PFSK-1 (cell line): ENCODE data around the gene ISX.

Source experiments
- FOXP2 ChIP-seq: optimal IDR thresholded peaks from 2 replicates; pipeline ENCODE3; 2011; ENCODE audit warnings: borderline replicate concordance, control low read depth, inconsistent platforms; ENCODE audit not compliant: insufficient read depth; ENCODE audit errors: extremely low read length, extremely low read depth
- POLR2AphosphoS5 ChIP-seq: IDR thresholded peaks from 2 replicates; pipeline ENCODE4 v1.6.1; 2012; ENCODE audit warnings: low read depth, mild to moderate bottlenecking, control low read depth, low read length, moderate library complexity
- SIN3A ChIP-seq: IDR thresholded peaks from 2 replicates; pipeline ENCODE4 v1.6.1; 2012; ENCODE audit warnings: mild to moderate bottlenecking, low read length, moderate library complexity, borderline replicate concordance; ENCODE audit not compliant: insufficient read depth
- TAF1 ChIP-seq: IDR thresholded peaks from 2 replicates; pipeline ENCODE4 v1.6.1; 2012; ENCODE audit warnings: low read length, control low read depth, borderline replicate concordance; ENCODE audit not compliant: insufficient read depth
- TF ChIP-seq, protein P1 (sequence below), 2 experiments: IDR thresholded peaks; 2 replicates each; pipeline versions ENCODE4 v1.6.1 to v1.8.0; 2011 to 2012; ENCODE audit warnings: low read depth in 2 of 2, low read length in 2 of 2, control low read depth in 1 of 2, inconsistent platforms in 1 of 2, mild to moderate bottlenecking in 1 of 2, moderate library complexity in 1 of 2; ENCODE audit not compliant: insufficient read depth in 1 of 2

Gene ISX

GRCh38 chr22:35133702-35134380 lies 67.9 kb downstream of the ISX start:
- TF ChIP-seq POLR2AphosphoS5 (no peak), SIN3A (no peak), TAF1 (no peak), FOXP2 (no peak)
- TF ChIP-seq, protein P1, sequence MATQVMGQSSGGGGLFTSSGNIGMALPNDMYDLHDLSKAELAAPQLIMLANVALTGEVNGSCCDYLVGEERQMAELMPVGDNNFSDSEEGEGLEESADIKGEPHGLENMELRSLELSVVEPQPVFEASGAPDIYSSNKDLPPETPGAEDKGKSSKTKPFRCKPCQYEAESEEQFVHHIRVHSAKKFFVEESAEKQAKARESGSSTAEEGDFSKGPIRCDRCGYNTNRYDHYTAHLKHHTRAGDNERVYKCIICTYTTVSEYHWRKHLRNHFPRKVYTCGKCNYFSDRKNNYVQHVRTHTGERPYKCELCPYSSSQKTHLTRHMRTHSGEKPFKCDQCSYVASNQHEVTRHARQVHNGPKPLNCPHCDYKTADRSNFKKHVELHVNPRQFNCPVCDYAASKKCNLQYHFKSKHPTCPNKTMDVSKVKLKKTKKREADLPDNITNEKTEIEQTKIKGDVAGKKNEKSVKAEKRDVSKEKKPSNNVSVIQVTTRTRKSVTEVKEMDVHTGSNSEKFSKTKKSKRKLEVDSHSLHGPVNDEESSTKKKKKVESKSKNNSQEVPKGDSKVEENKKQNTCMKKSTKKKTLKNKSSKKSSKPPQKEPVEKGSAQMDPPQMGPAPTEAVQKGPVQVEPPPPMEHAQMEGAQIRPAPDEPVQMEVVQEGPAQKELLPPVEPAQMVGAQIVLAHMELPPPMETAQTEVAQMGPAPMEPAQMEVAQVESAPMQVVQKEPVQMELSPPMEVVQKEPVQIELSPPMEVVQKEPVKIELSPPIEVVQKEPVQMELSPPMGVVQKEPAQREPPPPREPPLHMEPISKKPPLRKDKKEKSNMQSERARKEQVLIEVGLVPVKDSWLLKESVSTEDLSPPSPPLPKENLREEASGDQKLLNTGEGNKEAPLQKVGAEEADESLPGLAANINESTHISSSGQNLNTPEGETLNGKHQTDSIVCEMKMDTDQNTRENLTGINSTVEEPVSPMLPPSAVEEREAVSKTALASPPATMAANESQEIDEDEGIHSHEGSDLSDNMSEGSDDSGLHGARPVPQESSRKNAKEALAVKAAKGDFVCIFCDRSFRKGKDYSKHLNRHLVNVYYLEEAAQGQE (IDR thresholded peaks at IDR 0.05; ENCODE audit: insufficient read depth in 1 of 2, low read depth in 2 of 2, low read length in 2 of 2): no peak

- TF ChIP-seq TAF1: no peak
- TF ChIP-seq FOXP2: no peak
- TF ChIP-seq SIN3A: no peak
- TF ChIP-seq POLR2AphosphoS5: no peak
- TF ChIP-seq, protein P1 (IDR thresholded peaks at IDR 0.05; ENCODE audit: insufficient read depth in 1 of 2, low read depth in 2 of 2, low read length in 2 of 2): no peak
Observed at GRCh38 chr22:35134637-35135036, 68.7 kb downstream of the ISX start.

DNA sequence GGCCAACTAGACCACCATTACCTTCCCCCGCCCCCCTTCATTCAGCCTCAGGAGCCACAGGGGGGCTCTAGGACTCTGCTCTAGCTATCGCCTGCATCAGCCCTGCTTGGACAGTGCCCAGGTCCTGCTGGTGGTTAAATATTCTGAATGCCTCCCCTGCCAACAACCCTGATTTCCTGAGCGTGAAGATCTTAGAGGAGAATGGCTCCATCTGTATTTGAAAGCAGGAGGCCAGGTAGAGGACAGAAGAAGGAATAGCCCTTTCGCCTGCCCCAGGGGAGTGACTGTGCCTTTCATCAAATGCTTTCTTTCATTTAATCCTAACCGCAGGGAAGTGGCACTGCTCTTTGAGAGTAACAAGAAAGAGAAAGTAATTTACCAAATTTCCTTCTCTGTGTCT lies 69.2 kb downstream of the ISX start:
- TF ChIP-seq SIN3A: no peak
- no peak for TF ChIP-seq FOXP2
- TF ChIP-seq, protein P1 (IDR thresholded peaks at IDR 0.05; ENCODE audit: insufficient read depth in 1 of 2, low read depth in 2 of 2, low read length in 2 of 2): no peak
- no peak for TF ChIP-seq TAF1
- no peak for TF ChIP-seq POLR2AphosphoS5
